GM13976 (cell line): ENCODE results near the gene CALM3.

Source experiments
- DNase-seq: peaks from one replicate; pipeline ENCODE4 v3.0.0; 2012; ENCODE audit warnings: low spot score
- in situ Hi-C: fragments of 300-500 bp; cut with MboI; formaldehyde crosslinking; loops from one replicate; pipeline ENCODE4 v1.12.0; 2022; ENCODE audit warnings: low sequenced_read_pairs, mixed read lengths, inconsistent platforms; ENCODE audit not compliant: unreplicated experiment
- TF ChIP-seq, protein P1 (sequence below): IDR thresholded peaks from 2 replicates; pipeline ENCODE4 v1.5.1; 2012; ENCODE audit warnings: borderline replicate concordance, mild to moderate bottlenecking; ENCODE audit not compliant: insufficient read depth; ENCODE audit errors: extremely low read depth, missing control alignments, control extremely low read depth

The CALM3 gene

DNA sequence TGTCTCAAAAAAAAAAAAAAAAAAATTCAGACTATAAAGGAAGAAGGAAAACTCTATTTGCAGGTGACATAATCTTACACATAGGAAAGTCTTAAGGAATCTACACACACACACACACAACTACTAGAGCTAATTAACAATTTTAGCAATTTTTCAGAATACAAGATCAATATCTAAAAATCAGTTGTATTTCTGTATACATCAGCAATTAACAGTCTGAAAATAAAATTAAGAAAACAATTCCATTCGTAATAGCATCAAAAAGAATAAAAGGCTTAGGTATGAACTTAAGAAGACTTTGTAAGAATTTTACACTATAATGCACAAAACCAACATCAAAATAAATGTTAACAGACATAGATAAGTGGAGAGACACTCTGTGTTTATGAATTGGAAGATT, 15.6 kb upstream of the CALM3 start:
- in situ Hi-C loops: no loop called here
- TF ChIP-seq, protein P1, sequence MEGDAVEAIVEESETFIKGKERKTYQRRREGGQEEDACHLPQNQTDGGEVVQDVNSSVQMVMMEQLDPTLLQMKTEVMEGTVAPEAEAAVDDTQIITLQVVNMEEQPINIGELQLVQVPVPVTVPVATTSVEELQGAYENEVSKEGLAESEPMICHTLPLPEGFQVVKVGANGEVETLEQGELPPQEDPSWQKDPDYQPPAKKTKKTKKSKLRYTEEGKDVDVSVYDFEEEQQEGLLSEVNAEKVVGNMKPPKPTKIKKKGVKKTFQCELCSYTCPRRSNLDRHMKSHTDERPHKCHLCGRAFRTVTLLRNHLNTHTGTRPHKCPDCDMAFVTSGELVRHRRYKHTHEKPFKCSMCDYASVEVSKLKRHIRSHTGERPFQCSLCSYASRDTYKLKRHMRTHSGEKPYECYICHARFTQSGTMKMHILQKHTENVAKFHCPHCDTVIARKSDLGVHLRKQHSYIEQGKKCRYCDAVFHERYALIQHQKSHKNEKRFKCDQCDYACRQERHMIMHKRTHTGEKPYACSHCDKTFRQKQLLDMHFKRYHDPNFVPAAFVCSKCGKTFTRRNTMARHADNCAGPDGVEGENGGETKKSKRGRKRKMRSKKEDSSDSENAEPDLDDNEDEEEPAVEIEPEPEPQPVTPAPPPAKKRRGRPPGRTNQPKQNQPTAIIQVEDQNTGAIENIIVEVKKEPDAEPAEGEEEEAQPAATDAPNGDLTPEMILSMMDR: no peak
- DNase-seq: no peak

DNA sequence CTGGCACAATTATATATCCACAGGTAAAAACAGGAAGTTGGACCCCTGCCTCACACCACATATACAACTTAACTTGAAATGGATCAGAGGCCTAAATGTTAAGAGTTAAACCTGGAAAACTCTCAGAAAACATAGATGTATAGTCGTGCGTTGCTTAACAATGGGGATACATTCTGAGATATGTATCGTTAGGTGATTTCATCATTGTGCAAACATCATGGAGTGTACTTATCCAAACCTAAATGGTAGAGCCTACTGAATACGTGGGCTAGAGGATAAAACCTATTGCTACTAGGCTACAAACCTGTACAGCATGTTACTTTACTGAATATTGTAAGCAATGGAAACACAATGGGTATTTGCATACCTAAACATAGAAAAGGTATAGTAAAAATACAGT, 14.8 kb upstream of the CALM3 start:
- in situ Hi-C loops: no loop called here
- DNase-seq: no peak
- TF ChIP-seq, protein P1: no peak

DNA sequence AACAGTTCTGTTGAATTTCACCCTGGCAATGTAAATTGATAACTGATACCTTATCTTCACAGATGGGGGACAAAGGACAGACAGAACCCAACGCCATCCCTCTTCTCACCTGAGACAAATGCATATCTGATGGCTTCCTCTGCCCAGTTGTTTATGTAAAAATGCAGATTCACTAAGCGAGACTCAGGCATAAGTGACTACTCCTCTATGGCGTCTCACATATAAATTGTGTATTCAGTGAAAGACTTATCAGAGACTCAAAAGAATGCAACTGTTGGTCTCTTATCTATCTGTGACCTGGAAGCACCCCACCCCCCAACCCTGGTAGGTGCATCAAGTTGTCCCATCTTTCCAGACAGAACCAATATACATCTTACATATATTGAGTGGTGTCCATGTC, 13.3 kb upstream of the CALM3 start:
- DNase-seq: no peak
- TF ChIP-seq, protein P1: no peak
- in situ Hi-C loops: no loop called here

DNA sequence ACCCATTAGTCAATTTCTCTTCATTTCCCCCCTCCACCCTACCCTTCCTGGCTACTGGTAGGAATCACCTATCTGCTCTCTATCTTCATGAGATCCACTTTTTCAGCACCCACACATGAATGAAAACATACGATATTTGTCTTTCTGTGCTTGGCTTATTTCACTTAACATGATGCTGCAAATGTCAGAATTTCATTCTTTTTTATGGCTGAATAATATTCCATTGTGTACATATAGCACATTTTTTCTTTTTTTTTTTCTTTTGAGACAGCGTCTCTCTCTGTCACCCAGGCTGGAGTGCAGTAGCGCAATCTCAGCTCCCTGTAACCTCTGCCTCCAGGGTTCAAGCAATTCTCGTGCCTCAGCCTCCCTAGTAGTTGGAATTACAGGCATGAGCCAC, 9.9 kb upstream of the CALM3 start:
- no peak for DNase-seq
- in situ Hi-C loops: no loop called here
- TF ChIP-seq, protein P1: no peak

DNA sequence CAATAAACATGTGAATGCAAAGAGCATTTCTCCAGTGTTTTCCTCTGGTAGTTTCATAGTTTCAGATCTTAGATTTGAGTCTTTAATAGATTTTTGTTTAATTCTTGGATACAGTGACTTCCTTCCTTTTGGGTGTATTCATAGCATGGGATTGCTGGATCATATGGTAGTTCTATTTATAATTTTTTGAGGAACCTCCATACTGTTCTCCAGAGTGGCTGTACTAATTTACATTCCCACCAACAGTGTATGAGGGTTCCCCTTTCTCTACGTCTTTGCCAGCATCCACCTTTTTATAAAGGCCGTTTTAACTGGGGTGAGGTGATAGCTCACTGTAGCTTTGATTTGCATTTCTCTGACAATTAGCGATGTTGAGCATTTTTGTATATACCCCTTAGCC, 9.3 kb upstream of the CALM3 start:
- DNase-seq: no peak
- in situ Hi-C loops: no loop called here
- TF ChIP-seq, protein P1: no peak

DNA sequence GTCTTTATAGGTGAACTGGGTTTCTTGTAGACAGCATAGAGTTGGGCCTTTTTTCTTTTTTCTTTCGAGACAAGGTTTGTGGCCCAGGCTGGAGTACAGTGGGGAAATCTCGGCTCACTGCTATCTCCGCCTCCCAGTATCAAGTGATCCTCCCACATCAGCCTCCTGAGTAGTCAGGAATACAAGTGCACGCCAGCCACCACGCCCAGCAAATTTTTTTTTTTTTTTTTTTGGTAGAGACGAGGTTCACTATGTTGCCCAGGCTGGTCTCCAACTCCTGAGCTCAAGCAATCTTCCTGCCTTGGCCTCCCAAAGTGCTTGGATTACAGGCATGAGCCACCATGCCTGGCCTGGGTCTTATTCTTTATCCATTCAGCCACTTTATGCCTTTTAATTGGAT, 5.1 kb upstream of the CALM3 start:
- TF ChIP-seq, protein P1: no peak
- in situ Hi-C loops: no loop called here
- DNase-seq: no peak

DNA sequence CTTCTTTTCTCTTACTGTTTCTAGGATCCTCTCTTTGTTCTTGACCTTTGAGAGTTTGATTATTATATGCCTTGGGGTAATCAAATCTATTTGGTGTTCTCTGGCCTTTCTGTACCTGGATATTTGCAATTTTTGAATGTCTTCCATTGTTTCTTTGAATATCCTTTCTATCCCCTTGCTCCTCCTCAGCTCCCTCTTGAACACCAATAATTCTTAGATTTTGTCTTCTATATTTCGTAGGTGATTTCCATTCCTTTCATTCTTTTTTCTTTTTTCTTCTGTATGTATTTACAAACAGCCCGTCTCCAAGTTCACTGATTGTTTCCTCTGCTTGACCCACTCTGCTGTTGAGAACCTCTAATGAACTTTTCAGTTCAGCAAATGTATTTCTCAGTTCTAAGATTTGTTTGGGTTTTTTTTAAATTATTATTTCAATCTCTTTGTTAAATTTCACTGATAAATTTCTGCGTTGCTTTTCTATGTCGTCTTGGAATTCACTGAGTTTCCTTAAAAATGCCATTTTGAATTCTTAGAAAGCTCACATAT, 2.7 kb upstream of the CALM3 start:
- TF ChIP-seq, protein P1: no peak
- in situ Hi-C loops: no loop called here
- no peak for DNase-seq
